ENCODE results near the gene UPK3B.
"Not testable (repeated sequence)": the region's sequence is repeated elsewhere in the genome, so short reads cannot be mapped to it uniquely, and the experiment has no call there.

UPK3B gene

GRCh38 chr7:76486618-76487017 lies 23.7 kb upstream of the UPK3B start:
- not testable (repeated sequence) for FAIRE-seq

GRCh38 chr7:76487969-76488368 lies 22.4 kb upstream of the UPK3B start:
- not testable (repeated sequence) for FAIRE-seq; DNase-seq (ENCODE audit: insufficient read length, low spot score)

More at GRCh38 chr7:76486618-76487017, 23.7 kb upstream of the UPK3B start:
- not testable (repeated sequence) for DNase-seq (ENCODE audit: insufficient read length, low spot score)

GRCh38 chr7:76492139-76492538 lies 18.2 kb upstream of the UPK3B start:
- not testable (repeated sequence) for DNase-seq (ENCODE audit: insufficient read length, low spot score); FAIRE-seq

- FAIRE-seq; DNase-seq (ENCODE audit: insufficient read length, low spot score): not testable (repeated sequence)
Measured at GRCh38 chr7:76495717-76496116, 14.6 kb upstream of the UPK3B start.

- DNase-seq (ENCODE audit: insufficient read length, low spot score); FAIRE-seq: not testable (repeated sequence)
Measured at GRCh38 chr7:76497918-76498582, 12.3 kb upstream of the UPK3B start.

- FAIRE-seq, result peak; percentile 94
- DNase-seq (ENCODE audit: insufficient read length, low spot score), result not testable (repeated sequence)
Measured at GRCh38 chr7:76498583-76499200, 11.7 kb upstream of the UPK3B start.

- DNase-seq (ENCODE audit: insufficient read length, low spot score); FAIRE-seq: not testable (repeated sequence)
Measured at GRCh38 chr7:76499201-76499923, 11.0 kb upstream of the UPK3B start.

- DNase-seq (ENCODE audit: insufficient read length, low spot score), result not testable (repeated sequence)
- peak; percentile 28 for FAIRE-seq
Measured at GRCh38 chr7:76499924-76500241, 10.5 kb upstream of the UPK3B start.

- not testable (repeated sequence) for DNase-seq (ENCODE audit: insufficient read length, low spot score); FAIRE-seq
Measured at GRCh38 chr7:76502224-76502623, 8.1 kb upstream of the UPK3B start.

- FAIRE-seq; DNase-seq (ENCODE audit: insufficient read length, low spot score): not testable (repeated sequence)
Measured at GRCh38 chr7:76502836-76503235, 7.5 kb upstream of the UPK3B start.

- not testable (repeated sequence) for DNase-seq (ENCODE audit: insufficient read length, low spot score); FAIRE-seq
Measured at GRCh38 chr7:76503244-76503643, 7.1 kb upstream of the UPK3B start.

GRCh38 chr7:76504351-76505167 lies 5.8 kb upstream of the UPK3B start:
- not testable (repeated sequence) for FAIRE-seq; DNase-seq (ENCODE audit: insufficient read length, low spot score)

- no peak for FAIRE-seq
- DNase-seq (ENCODE audit: insufficient read length, low spot score), result no peak
Measured at GRCh38 chr7:76505168-76506080, 4.9 kb upstream of the UPK3B start.

- FAIRE-seq (no peak), DNase-seq (ENCODE audit: insufficient read length, low spot score) (no peak)
Measured at GRCh38 chr7:76506081-76506440, 4.3 kb upstream of the UPK3B start.

- not testable (repeated sequence) for DNase-seq (ENCODE audit: insufficient read length, low spot score); FAIRE-seq
Measured at GRCh38 chr7:76506643-76507042, 3.7 kb upstream of the UPK3B start.

- FAIRE-seq, result no peak
- no peak for DNase-seq (ENCODE audit: insufficient read length, low spot score)
Measured at GRCh38 chr7:76507723-76508406, 2.5 kb upstream of the UPK3B start.

GRCh38 chr7:76511200-76511910 lies 1.0 kb downstream of the UPK3B start:
- FAIRE-seq; DNase-seq (ENCODE audit: insufficient read length, low spot score): not testable (repeated sequence)

All from HTR-8/SVneo (cell line).